Trophoblast cell (in vitro differentiated cells and primary cell): Measurements from ENCODE around the gene MYO16.

Experiments used
- DNase-seq, 2 donors: peaks; one replicate each; pipeline ENCODE4 v3.0.0-alpha.2; 2016
- H2AFZ ChIP-seq: 2 replicates; pipeline ENCODE4 v1.6.1; 2013; ENCODE audit warnings: low read length, moderate library complexity, mild to moderate bottlenecking; ENCODE audit not compliant: insufficient read depth, poor library complexity
- H2AK5ac ChIP-seq: 2 replicates; pipeline ENCODE4 v1.6.1; 2013; ENCODE audit warnings: mild to moderate bottlenecking, low read length
- H2BK120ac ChIP-seq: 2 replicates; pipeline ENCODE4 v1.6.1; 2013; ENCODE audit warnings: low read length, mild to moderate bottlenecking, moderate library complexity; ENCODE audit not compliant: insufficient read depth, poor library complexity
- H2BK12ac ChIP-seq: 2 replicates; pipeline ENCODE4 v1.6.1; 2013; ENCODE audit warnings: mild to moderate bottlenecking, low read length, moderate library complexity
- H2BK5ac ChIP-seq: 2 replicates; pipeline ENCODE4 v1.6.1; 2013; ENCODE audit warnings: low read length, low read depth, moderate library complexity, mild to moderate bottlenecking; ENCODE audit not compliant: poor library complexity
- H3K14ac ChIP-seq: 2 replicates; pipeline ENCODE4 v1.6.1; 2013; ENCODE audit warnings: mild to moderate bottlenecking, low read length
- H3K18ac ChIP-seq: 2 replicates; pipeline ENCODE4 v1.6.1; 2013; ENCODE audit warnings: mild to moderate bottlenecking, low read length
- H3K23ac ChIP-seq: 2 replicates; pipeline ENCODE4 v1.6.1; 2013; ENCODE audit warnings: low read length
- H3K27ac ChIP-seq: 2 replicates; pipeline ENCODE4 v1.5.1; 2013; ENCODE audit warnings: low read depth, mild to moderate bottlenecking, inconsistent platforms, low read length, moderate library complexity
- H3K27me3 ChIP-seq: 2 replicates; pipeline ENCODE4 v1.6.1; 2013; ENCODE audit warnings: inconsistent platforms, mild to moderate bottlenecking, low read length, moderate library complexity; ENCODE audit not compliant: insufficient read depth
- H3K36me3 ChIP-seq, 2 experiments: 1 replicate in 1 of 2; 2 replicates in 1 of 2; pipeline ENCODE4 v1.6.1; 2013; ENCODE audit warnings: low read length in 2 of 2, mild to moderate bottlenecking in 2 of 2, moderate library complexity in 1 of 2; ENCODE audit not compliant: insufficient read depth in 2 of 2, control insufficient read depth in 1 of 2
- H3K4ac ChIP-seq: 2 replicates; pipeline ENCODE4 v1.6.1; 2013; ENCODE audit warnings: low read depth, mild to moderate bottlenecking, low read length, moderate library complexity
- H3K4me1 ChIP-seq, 2 experiments: 1 replicate in 1 of 2; 2 replicates in 1 of 2; pipeline ENCODE4 v1.6.1; 2013; ENCODE audit warnings: low read length in 2 of 2, mild to moderate bottlenecking in 2 of 2, moderate library complexity in 1 of 2; ENCODE audit not compliant: insufficient read depth in 2 of 2, control insufficient read depth in 1 of 2
- H3K4me2 ChIP-seq: 2 replicates; pipeline ENCODE4 v1.6.1; 2013; ENCODE audit warnings: inconsistent platforms, mild to moderate bottlenecking, low read length, moderate library complexity
- H3K4me3 ChIP-seq: 2 replicates; pipeline ENCODE4 v1.5.1; 2013; ENCODE audit warnings: mild to moderate bottlenecking, low read depth, low read length, inconsistent platforms
- H3K79me1 ChIP-seq: one replicate; pipeline ENCODE4 v1.6.1; 2013; ENCODE audit warnings: low read length
- H3K79me2 ChIP-seq: 2 replicates; pipeline ENCODE4 v1.6.1; 2013; ENCODE audit warnings: low read length, mild to moderate bottlenecking; ENCODE audit not compliant: control insufficient read depth, insufficient read depth, poor library complexity
- H3K9ac ChIP-seq: 2 replicates; pipeline ENCODE4 v1.6.1; 2013; ENCODE audit warnings: mild to moderate bottlenecking, low read length
- H3K9me3 ChIP-seq: 2 replicates; pipeline ENCODE4 v1.6.1; 2013; ENCODE audit warnings: low read depth, mild to moderate bottlenecking, control low read depth, inconsistent platforms, low read length; ENCODE audit not compliant: insufficient read depth
- H4K12ac ChIP-seq: 2 replicates; pipeline ENCODE4 v1.6.1; 2013; ENCODE audit warnings: low read depth, mild to moderate bottlenecking, low read length, moderate library complexity
- H4K8ac ChIP-seq: 2 replicates; pipeline ENCODE4 v1.6.1; 2013; ENCODE audit warnings: low read depth, mild to moderate bottlenecking, low read length, moderate library complexity
- H4K91ac ChIP-seq: one replicate; pipeline ENCODE4 v1.6.1; 2013; ENCODE audit warnings: low read depth, mild to moderate bottlenecking, low read length, moderate library complexity
- WGBS: extraction: QIAGEN DNeasy Blood & Tissue Kit; methylation state at CpG from one replicate; pipeline ENCODE4 v1.1.7; 2013; ENCODE audit warnings: missing lambda C conversion rate; ENCODE audit not compliant: insufficient read length, insufficient coverage; ENCODE audit errors: extremely low coverage; 5-methylcytosine and 5-hydroxymethylcytosine counted together

Gene MYO16

GRCh38 chr13:108851660-108852059, 222.2 kb downstream of the MYO16 start:
- no peak for DNase-seq
- no peak overlapping the region for H2AFZ ChIP-seq
- no peak overlapping the region for H2AK5ac ChIP-seq
- no peak overlapping the region for H2BK12ac ChIP-seq
- H3K4me1 ChIP-seq: peaks cover 0 to 2% of the 10 kb centered on the region in 2 experiments
- no peaks in the 10 kb centered on the region for H3K79me2 ChIP-seq
- H3K36me3 ChIP-seq: no peaks in the 10 kb centered on the region
- H4K12ac ChIP-seq: no peak overlapping the region
- H3K18ac ChIP-seq: no peak overlapping the region
- no peak overlapping the region for H3K4me3 ChIP-seq
- H3K27me3 ChIP-seq: no peaks in the 10 kb centered on the region
- no peak overlapping the region for H3K27ac ChIP-seq
- no peak overlapping the region for H4K91ac ChIP-seq
- H3K23ac ChIP-seq: no peak overlapping the region
- no peak overlapping the region for H3K9ac ChIP-seq
- no peak overlapping the region for H3K4me2 ChIP-seq
- H3K4ac ChIP-seq: no peak overlapping the region
- no peak overlapping the region for H3K14ac ChIP-seq
- H2BK120ac ChIP-seq: no peak overlapping the region
- no CpG with 5 or more reads among the region's 4 CpGs for WGBS
- H4K8ac ChIP-seq: peak overlapping the region; percentile 47
- no peaks in the 10 kb centered on the region for H3K9me3 ChIP-seq
- no peak overlapping the region for H2BK5ac ChIP-seq
- peaks cover 2% of the 10 kb centered on the region for H3K79me1 ChIP-seq

- Histone ChIP-seq H3K36me3 (no peaks in the 10 kb centered on the region), H3K4me1 (peaks cover 0 to 2% of the 10 kb centered on the region in 2 experiments), H2AFZ (no peak overlapping the region), H2BK5ac (no peak overlapping the region), H3K18ac (no peak overlapping the region), H3K4me2 (no peak overlapping the region), H3K9me3 (no peaks in the 10 kb centered on the region), H3K23ac (no peak overlapping the region), H2BK120ac (no peak overlapping the region), H4K12ac (no peak overlapping the region), H3K27me3 (no peaks in the 10 kb centered on the region), H3K4ac (no peak overlapping the region), H3K27ac (no peak overlapping the region), H3K9ac (no peak overlapping the region), H3K4me3 (no peak overlapping the region), H3K79me1 (peaks cover 2% of the 10 kb centered on the region), H2AK5ac (no peak overlapping the region), H2BK12ac (no peak overlapping the region), H3K14ac (no peak overlapping the region), H3K79me2 (no peaks in the 10 kb centered on the region), H4K8ac (no peak overlapping the region), H4K91ac (no peak overlapping the region)
- no CpG with 5 or more reads among the region's 10 CpGs for WGBS
- no peak for DNase-seq
Measured at GRCh38 chr13:108853031-108853430, 223.6 kb downstream of the MYO16 start.

- H3K79me2 ChIP-seq: no peaks in the 10 kb centered on the region
- no peak overlapping the region for H3K14ac ChIP-seq
- H2AK5ac ChIP-seq: no peak overlapping the region
- no peak overlapping the region for H2BK5ac ChIP-seq
- no peaks in the 10 kb centered on the region for H3K9me3 ChIP-seq
- no peak for DNase-seq
- no peak overlapping the region for H3K9ac ChIP-seq
- peaks cover 8% of the 10 kb centered on the region for H3K79me1 ChIP-seq
- no peaks in the 10 kb centered on the region for H3K36me3 ChIP-seq
- H3K27ac ChIP-seq: no peak overlapping the region
- no peaks in the 10 kb centered on the region for H3K27me3 ChIP-seq
- no peak overlapping the region for H4K12ac ChIP-seq
- no peak overlapping the region for H3K23ac ChIP-seq
- H2AFZ ChIP-seq: no peak overlapping the region
- H2BK120ac ChIP-seq: no peak overlapping the region
- no peak overlapping the region for H3K18ac ChIP-seq
- no peak overlapping the region for H2BK12ac ChIP-seq
- H4K91ac ChIP-seq: no peak overlapping the region
- H3K4me1 ChIP-seq: peaks cover 3 to 5% of the 10 kb centered on the region in 2 experiments
- H3K4me2 ChIP-seq: no peak overlapping the region
- H4K8ac ChIP-seq: no peak overlapping the region
- no peak overlapping the region for H3K4me3 ChIP-seq
- WGBS: no CpG with 5 or more reads among the region's 4 CpGs
- no peak overlapping the region for H3K4ac ChIP-seq
Measured at GRCh38 chr13:108855737-108856387, 226.5 kb downstream of the MYO16 start.

- Histone ChIP-seq H3K4me2 (no peak overlapping the region), H4K12ac (no peak overlapping the region), H3K36me3 (no peaks in the 10 kb centered on the region), H3K18ac (no peak overlapping the region), H3K9me3 (no peaks in the 10 kb centered on the region), H4K91ac (peak overlapping the region; percentile 41), H2BK5ac (peak overlapping the region; percentile 28), H3K23ac (no peak overlapping the region), H3K4me3 (no peak overlapping the region), H4K8ac (peak overlapping the region; percentile 20), H3K27ac (peak overlapping the region; percentile 27), H3K14ac (peak overlapping the region; percentile 7), H3K4ac (no peak overlapping the region), H3K79me2 (no peaks in the 10 kb centered on the region), H2AK5ac (no peak overlapping the region), H3K27me3 (no peaks in the 10 kb centered on the region), H2BK120ac (peak overlapping the region; percentile 52), H2AFZ (no peak overlapping the region), H3K9ac (peak overlapping the region; percentile 55), H3K4me1 (peaks cover 3 to 4% of the 10 kb centered on the region in 2 experiments), H3K79me1 (peaks cover 6% of the 10 kb centered on the region), H2BK12ac (peak overlapping the region; percentile 27)
- no CpG with 5 or more reads among the region's 5 CpGs for WGBS
- no peak for DNase-seq
Measured at GRCh38 chr13:108858676-108859075, 229.3 kb downstream of the MYO16 start.
